NCI-H1048 (cell line): ENCODE data around the gene IL17REL.

Source experiments
- DNase-seq: peaks from one replicate; lab custom pipeline; 2025; lab: John Stamatoyannopoulos, UW

IL17REL gene

DNA sequence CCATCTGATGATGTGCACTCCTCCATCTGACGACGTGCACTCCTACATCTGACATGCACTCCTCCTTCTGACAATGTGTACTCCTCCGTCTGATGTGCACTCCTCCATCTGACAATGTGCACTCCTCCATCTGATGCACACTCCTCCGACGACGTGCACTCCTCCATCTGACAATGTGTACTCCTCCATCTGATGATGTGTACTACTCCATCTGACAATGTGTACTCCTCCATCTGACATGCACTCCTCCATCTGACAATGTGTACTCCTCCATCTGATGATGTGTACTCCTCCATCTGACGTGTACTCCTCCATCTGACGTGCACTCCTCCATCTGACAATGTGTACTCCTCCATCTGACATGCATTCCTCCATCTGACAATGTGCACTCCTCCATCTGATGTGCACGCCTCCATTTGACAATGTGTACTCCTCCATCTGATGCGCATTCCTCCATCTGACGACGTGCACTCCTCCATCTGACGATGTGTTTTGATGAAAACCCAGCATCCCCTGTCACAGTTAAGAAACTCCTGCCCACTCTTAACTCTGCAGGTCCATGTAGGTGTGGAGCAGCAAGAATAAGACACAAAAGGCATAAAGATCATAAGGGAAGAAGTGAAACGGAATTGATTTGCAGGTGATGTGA, 9.7 kb upstream of the IL17REL start:
- DNase-seq, result no peak

DNA sequence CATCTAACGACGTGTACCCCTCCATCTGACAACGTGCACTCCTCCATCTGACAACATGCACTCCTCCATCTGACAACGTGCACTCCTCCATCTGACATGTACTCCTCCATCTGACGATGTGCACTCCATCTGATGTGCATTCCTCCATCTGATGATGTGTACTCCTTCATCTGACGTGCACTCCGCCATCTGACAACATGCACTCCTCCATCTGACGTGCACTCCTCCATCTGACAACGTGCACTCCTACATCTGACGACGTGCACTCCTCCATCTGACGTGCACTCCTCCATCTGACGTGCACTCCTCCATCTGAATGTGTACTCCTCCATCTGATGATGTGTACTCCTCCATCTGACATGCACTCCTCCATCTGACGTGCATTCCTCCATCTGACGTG, 8.0 kb upstream of the IL17REL start:
- DNase-seq, result no peak

DNA sequence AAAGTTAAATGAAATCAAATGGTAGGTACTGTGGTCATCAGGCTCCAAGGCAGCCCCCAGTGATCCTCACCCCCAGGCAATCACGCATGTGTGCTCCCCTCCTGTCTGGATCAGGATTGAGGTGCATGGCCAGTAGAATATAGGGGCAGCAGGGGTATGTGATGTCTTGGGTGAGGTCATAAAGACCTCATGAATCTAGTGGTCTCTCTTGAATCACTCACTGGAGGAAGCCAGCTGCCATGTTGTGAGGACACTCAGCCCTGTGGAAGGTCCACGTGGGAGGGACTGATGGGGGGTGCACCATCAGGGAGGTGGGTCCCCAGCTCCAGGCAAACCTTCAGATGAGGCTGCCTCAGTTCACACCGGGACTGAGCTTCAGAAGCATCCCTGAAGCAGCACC, 6.8 kb upstream of the IL17REL start:
- no peak for DNase-seq

- DNase-seq, result no peak
Observed at GRCh38 chr22:50018608-50019285, 6.2 kb upstream of the IL17REL start.

DNA sequence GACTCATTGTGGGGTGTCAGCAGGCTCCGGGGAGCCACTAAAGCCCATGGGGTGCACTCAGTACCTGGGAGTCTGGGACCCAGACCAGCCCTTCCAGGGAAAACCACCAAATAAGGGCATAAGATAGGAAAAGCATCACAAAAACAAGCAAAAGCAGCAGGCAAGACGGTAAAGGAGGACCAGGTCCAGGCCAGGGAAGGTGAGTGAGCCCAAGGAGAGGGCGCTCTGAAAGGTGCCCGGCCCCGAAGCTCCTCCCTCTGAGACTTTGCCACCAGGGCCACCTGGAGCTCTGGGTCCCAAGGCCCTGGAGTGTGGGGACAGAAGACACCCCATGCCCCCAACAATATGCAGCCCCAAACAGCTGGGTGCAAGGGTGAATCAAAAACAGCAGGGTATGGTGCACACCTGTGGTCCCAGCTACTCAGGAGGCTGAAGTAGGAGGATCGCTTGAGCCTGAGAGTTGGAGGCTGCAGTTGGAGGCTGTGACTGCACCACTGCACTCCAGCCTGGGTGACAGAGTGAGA, 5.2 kb upstream of the IL17REL start:
- DNase-seq, result no peak

GRCh38 chr22:50016988-50017700, 4.6 kb upstream of the IL17REL start:
- no peak for DNase-seq

DNA sequence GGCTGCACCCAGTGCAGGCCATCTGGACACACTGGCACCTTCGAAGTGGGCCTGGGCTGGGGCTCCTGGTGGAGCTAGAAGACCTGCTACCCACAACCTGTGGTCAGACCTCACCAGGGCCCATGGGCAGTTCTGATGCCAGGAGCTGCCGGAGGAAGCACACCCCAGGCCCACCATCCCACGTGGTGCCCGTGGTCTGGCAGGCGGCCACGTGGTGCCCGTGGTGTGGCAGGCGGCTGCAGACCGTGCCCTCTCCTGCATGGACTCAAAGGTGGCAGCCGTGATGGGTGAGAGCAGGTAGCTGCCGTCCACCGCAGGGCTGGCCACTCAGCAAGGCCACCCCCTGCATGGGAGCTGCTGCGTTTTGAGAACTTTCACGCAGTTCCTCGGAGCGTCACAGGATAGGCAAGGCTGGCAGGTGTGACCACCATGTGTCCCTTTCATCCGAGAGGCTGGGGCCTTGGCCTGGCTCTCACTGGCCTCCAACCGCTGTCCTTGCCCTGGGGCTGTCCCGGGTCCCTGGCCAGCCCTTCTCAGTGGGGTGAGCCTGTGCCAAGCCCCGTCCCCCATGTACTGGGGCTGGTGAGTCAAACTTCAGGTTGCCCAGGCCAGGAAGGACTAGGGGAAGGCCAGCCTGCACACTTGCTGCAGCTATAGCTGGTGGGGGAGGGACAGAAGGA, 3.9 kb upstream of the IL17REL start:
- DNase-seq, result no peak

GRCh38 chr22:50015451-50016307, 3.1 kb upstream of the IL17REL start:
- DNase-seq, result no peak

- no peak for DNase-seq
Observed at GRCh38 chr22:50014655-50015401, 2.3 kb upstream of the IL17REL start.

DNA sequence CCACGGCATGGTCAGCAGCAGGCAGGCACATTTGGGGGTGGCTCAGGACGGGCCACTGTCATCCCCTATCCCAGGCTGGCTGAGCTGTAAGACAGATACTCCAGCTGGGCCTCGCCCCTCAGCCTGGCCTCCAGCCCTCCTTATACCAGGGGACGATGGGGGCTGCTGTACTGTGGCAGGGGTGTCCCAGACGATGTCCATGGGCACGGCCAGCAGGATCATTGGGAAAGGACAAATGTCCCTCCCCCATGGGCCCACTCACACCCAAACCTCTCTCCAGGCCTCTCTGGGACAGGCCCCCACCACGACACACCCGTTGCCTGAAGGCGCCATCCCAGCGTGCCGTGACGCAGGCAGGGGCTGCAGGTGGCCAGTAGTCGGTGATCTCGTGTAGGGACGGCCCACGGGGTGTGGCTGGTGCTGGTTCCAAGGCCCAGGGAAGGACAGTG, 1.5 kb upstream of the IL17REL start:
- no peak for DNase-seq

DNA sequence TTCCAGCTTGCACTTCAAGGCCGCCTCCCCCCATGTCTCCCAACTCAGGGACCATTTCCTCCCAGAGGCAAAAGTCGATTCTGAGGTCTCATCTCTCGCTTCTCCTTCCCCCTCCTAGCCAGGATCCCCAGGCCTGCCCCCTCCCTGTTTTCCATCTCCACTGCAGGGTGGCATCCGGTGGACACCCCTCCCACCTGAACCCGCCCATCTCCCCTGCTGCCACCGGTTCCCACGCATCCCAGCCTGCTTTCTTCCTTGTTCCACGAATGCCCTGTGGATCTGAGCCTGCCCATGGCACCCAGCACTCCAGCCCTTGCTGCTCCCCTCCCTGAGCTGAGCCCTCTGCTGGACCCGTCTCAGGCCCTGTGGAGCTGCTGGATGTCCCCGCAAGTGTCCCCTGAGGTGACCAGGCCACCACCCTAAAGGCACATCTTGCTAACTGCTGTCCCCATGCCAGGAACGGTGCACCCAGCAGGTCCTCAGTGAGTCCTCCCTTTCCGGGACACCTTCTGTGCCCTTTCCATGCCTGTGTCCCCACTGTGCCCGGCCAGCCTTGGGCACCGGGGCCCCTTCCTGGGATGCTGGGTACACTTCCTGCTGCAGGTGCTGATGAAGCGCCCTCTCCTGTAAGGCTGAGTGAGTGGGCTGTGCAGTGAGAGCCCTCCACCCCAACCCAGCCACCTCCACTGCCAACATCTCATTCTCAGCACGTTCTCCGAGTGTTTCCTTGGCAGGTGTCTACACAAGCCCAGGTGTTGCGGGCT, 936 bp downstream of the IL17REL start:
- DNase-seq, result no peak

DNA sequence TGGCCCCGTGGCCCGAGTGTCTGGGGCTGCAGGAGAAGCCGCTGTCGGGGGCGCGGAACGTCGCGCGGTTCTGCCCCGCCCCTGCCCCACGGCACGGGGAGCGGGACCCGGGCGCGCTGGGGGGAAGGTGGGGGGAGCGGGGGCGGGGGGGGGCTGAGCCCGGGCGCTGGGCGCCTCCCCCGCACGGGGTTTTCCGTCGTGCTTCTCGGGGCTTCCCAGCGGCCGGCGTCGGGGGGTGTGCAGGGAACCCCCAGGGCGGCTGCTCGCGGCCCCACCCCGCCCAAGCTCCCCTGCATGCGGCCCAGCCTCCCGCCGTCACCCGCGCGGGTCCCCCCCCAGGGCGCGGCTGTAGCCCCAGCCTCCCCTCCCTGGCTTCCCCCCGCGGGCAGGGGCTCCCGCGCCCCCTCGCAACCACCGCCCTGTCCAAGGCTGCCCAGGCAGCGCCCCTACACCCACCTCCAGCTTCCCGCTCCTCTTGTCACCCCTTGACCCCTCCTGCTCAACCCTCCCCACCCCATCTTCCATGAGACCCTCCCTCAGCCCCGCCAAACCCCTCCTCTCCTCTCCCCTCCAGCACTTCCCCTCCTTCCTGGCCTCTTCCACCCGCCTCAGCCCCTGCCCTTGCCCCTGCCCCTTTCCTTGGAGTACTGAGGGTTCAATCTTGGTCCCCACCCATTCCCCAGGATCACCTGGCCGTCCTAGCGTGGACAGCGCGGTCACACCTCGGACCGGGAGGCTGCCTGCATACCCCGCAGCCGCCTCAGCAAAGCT, 1.7 kb downstream of the IL17REL start:
- no peak for DNase-seq

GRCh38 chr22:50009765-50010675, 2.5 kb downstream of the IL17REL start:
- DNase-seq, result no peak

- DNase-seq, result no peak
Observed at GRCh38 chr22:50009251-50009650, 3.3 kb downstream of the IL17REL start.

- no peak for DNase-seq
Observed at GRCh38 chr22:50008151-50009040, 4.2 kb downstream of the IL17REL start.

GRCh38 chr22:50007057-50007511, 5.5 kb downstream of the IL17REL start:
- no peak for DNase-seq

- DNase-seq, result no peak
Observed at GRCh38 chr22:50004918-50005317, 7.6 kb downstream of the IL17REL start.
